ENCODE results near the gene AKT2. TPM values are rescaled to one million over a fixed set of nuclear protein-coding genes. Genes with fewer than 3 reads are reported as not detected.

Gene AKT2
- total RNA-seq, 1 experiment from 2014 or later, result 150 TPM

- Histone ChIP-seq H3K14ac (ENCODE audit: insufficient read depth, low read length) (0 out of 2 replicates have a peak overlapping the region, but pooled peaks have one; percentile 33), H4K8ac (replicated peaks; ENCODE audit: insufficient read length, low read depth, low read length) (no peak overlapping the region), H2BK12ac (ENCODE audit: insufficient read length, low read depth, low read length) (no peak overlapping the region), H3K23ac (ENCODE audit: insufficient read length, low read depth, low read length) (no peak overlapping the region), H3K9ac (ENCODE audit: extremely low read depth, insufficient read length, low read length) (peak overlapping the region; percentile 80), H2BK5ac (ENCODE audit: insufficient read length, low read length) (no peak overlapping the region), H3K4me2 (ENCODE audit: insufficient read depth, insufficient read length, low read length) (peak overlapping the region; percentile 98), H4K5ac (ENCODE audit: insufficient read length, low read depth, low read length) (no peak overlapping the region), H3K9me3 (ENCODE audit: control insufficient read depth, low read depth, low read length) (no peaks in the 10 kb centered on the region), H3K27me3 (ENCODE audit: insufficient read depth, low read length) (no peaks in the 10 kb centered on the region), H3K4ac (ENCODE audit: low read depth, low read length) (no peak overlapping the region), H3K27ac (ENCODE audit: insufficient read length, low read depth, low read length) (no peak overlapping the region), H3K79me1 (ENCODE audit: insufficient read depth, low read depth, low read length, poor library complexity, severe bottlenecking) (peaks cover 5% of the 10 kb centered on the region), H4K91ac (ENCODE audit: insufficient read length, low read depth, low read length) (no peak overlapping the region), H3K23me2 (ENCODE audit: insufficient read length, low read depth, low read length, poor library complexity, severe bottlenecking) (peaks cover 9% of the 10 kb centered on the region), H3K79me2 (ENCODE audit: insufficient read depth, low read length) (peaks cover 15% of the 10 kb centered on the region), H2BK120ac (ENCODE audit: low read depth, low read length, poor library complexity, severe bottlenecking) (no peak overlapping the region), H4K20me1 (ENCODE audit: control insufficient read depth, insufficient read depth, insufficient read length) (no peaks in the 10 kb centered on the region), H2AK5ac (ENCODE audit: insufficient read length, low read length) (no peak overlapping the region), H3T11ph (ENCODE audit: low read length) (no peak overlapping the region), H3K18ac (ENCODE audit: insufficient read length, low read depth, low read length) (peak overlapping the region; percentile 52), H3K4me1 (ENCODE audit: insufficient read depth, low read length) (no peaks in the 10 kb centered on the region; the same call in 1 of the 2 replicates), H3K56ac (ENCODE audit: insufficient read length, low read depth, low read length) (no peak overlapping the region), H2AFZ (ENCODE audit: low read length) (no peak overlapping the region), H2BK20ac (ENCODE audit: low read depth, low read length, poor library complexity, severe bottlenecking) (no peak overlapping the region), H2BK15ac (ENCODE audit: low read depth, low read length) (no peak overlapping the region)
- Mint-ChIP-seq H3K27me3 (ENCODE audit: low read depth) (no peaks in the 10 kb centered on the region), H3K4me3 (peak overlapping the region; percentile 96 to 98), H3K4me1 (peaks cover 36 to 45% of the 10 kb centered on the region in 2 experiments), H3K36me3 (ENCODE audit: insufficient read depth in 1 of 3, low read depth in 3 of 3) (0 out of 7 replicates have a peak, but pooled peaks cover 0 to 2% (median 0%) of the 10 kb centered on the region in 3 experiments), H3K9me3 (no peaks in the 10 kb centered on the region; a peak in 1 of 5 replicates), H3K27ac (peak overlapping the region; percentile 97 to 99 (median 97))
- no peak for TF ChIP-seq CTCF (conservative IDR thresholded peaks at IDR 0.05)
- DNase-seq, result no peak
- WGBS (ENCODE audit: extremely low coverage, insufficient read length, low lambda C conversion rate), result no CpG with 5 or more reads among the region's 4 CpGs
Measured at GRCh38 chr19:40284251-40284500, 969 bp downstream of the AKT2 start.
